K562 (cell line): ENCODE results near the gene ELP1. TPM values are rescaled to one million over a fixed set of nuclear protein-coding genes. Genes with fewer than 3 reads are reported as not detected.

ENCODE experiments used
- ATAC-seq: fragments of 200-7000 bp; cut with Tn5 transposase; 3 replicates; pipeline ENCODE4 v1.9.1; 2020; ENCODE audit warnings: moderate library complexity
- BruUV-seq: library from RNA; stranded (reverse); fragments of 400-500 nt; replicated peaks from 2 replicates; lab custom pipeline; 2021; lab: Mats Ljungman, UMichigan
- CTCF ChIA-PET: fragments of 300-600 bp; formaldehyde crosslinking; extraction: SDS; loops from one replicate; lab custom pipeline; 2021; ENCODE audit warnings: low intra/inter-chr PET ratio; lab: Yijun Ruan, JAX
- POLR2A ChIA-PET: fragments of 300-600, 350-650 bp; sonication (Branson Sonifier 250); formaldehyde crosslinking; extraction: SDS; loops from one replicate; lab custom pipeline; 2021; ENCODE audit warnings: antibody characterized with exemption, inconsistent platforms; lab: Yijun Ruan, JAX
- DNase-seq, 4 experiments: peaks; one replicate each; pipeline versions ENCODE4 v3.0.0 to v3.0.0-alpha.2; 2011 to 2018; ENCODE audit warnings: low spot score in 3 of 4, mixed read lengths in 3 of 4; ENCODE audit errors: extremely low read depth in 1 of 4
- FAIRE-seq: peaks from 2 replicates; lab custom pipeline; 2011; peaks lifted over from hg19 to GRCh38; lab: Jason Lieb, UNC
- H2AFZ ChIP-seq: 2 replicates; pipeline ENCODE4 v1.6.0; 2011; ENCODE audit warnings: low read depth, low read length, control low read depth, inconsistent platforms
- H3K27ac ChIP-seq: fragments of 200-600 bp; 3 replicates; pipeline ENCODE4 v1.8.0; 2011; ENCODE audit warnings: low read depth, mild to moderate bottlenecking, control low read depth, inconsistent platforms, low read length, moderate library complexity, mixed read lengths; ENCODE audit errors: extremely low read depth
- H3K27me3 ChIP-seq, 2 experiments: fragments of 300-600 bp in 1 of 2; 2 replicates in 1 of 2; 3 replicates in 1 of 2; pipeline versions ENCODE4 v1.6.0 to v1.8.0; 2011; ENCODE audit warnings: inconsistent platforms in 2 of 2, low read length in 2 of 2, mild to moderate bottlenecking in 1 of 2, mixed read lengths in 1 of 2, moderate library complexity in 1 of 2; ENCODE audit not compliant: control insufficient read depth in 2 of 2, insufficient read depth in 2 of 2
- H3K36me3 ChIP-seq: fragments of 300-600 bp; 3 replicates; pipeline ENCODE4 v1.8.0; 2011; ENCODE audit warnings: mild to moderate bottlenecking, low read length, inconsistent platforms; ENCODE audit not compliant: control insufficient read depth, insufficient read depth
- H3K4me1 ChIP-seq, 2 experiments: fragments of 200-600 bp in 1 of 2; replicated peaks in 1 of 2; 2 replicates in 1 of 2; 3 replicates in 1 of 2; pipeline versions ENCODE4 v1.5.1 to v1.8.0; 2011; ENCODE audit warnings: inconsistent platforms in 2 of 2, low read length in 2 of 2, mild to moderate bottlenecking in 1 of 2, mixed read lengths in 1 of 2, moderate library complexity in 1 of 2; ENCODE audit not compliant: control insufficient read depth in 2 of 2, insufficient read depth in 2 of 2
- H3K4me2 ChIP-seq: 2 replicates; pipeline ENCODE4 v1.6.1; 2011; ENCODE audit warnings: low read length, control low read depth, inconsistent platforms, mixed read lengths; ENCODE audit not compliant: insufficient read depth
- H3K4me3 ChIP-seq: fragments of 200-600 bp; sonication (generic), shearing (Covaris generic); 2 replicates; pipeline ENCODE4 v1.5.1; 2016; ENCODE audit warnings: control low read depth, inconsistent platforms
- H3K79me2 ChIP-seq: fragments of 200-600 bp; 3 replicates; pipeline ENCODE4 v1.8.0; 2011; ENCODE audit warnings: low read length, inconsistent platforms; ENCODE audit not compliant: control insufficient read depth, insufficient read depth
- H3K9ac ChIP-seq, 2 experiments: 2 replicates each; pipeline versions ENCODE4 v1.6.0 to v1.6.1; 2011; ENCODE audit warnings: low read depth in 2 of 2, low read length in 2 of 2, control low read depth in 1 of 2, inconsistent platforms in 1 of 2, mild to moderate bottlenecking in 1 of 2, mixed read lengths in 1 of 2; ENCODE audit not compliant: insufficient read depth in 1 of 2
- H3K9me1 ChIP-seq: one replicate; pipeline ENCODE4 v1.6.0; 2011; ENCODE audit warnings: inconsistent platforms, mild to moderate bottlenecking, low read length, moderate library complexity; ENCODE audit not compliant: control insufficient read depth, insufficient read depth
- H3K9me3 ChIP-seq: replicated peaks from 2 replicates; pipeline ENCODE4 v1.5.1; 2011; ENCODE audit warnings: low read depth, low read length, inconsistent platforms; ENCODE audit not compliant: control insufficient read depth, insufficient read depth
- H4K20me1 ChIP-seq: replicated peaks from 2 replicates; pipeline ENCODE4 v1.6.1; 2011; ENCODE audit warnings: low read length, inconsistent platforms, mixed read lengths; ENCODE audit not compliant: control insufficient read depth, insufficient read depth
- CCNT2 ChIP-seq: IDR thresholded peaks from 2 replicates; pipeline ENCODE4 v1.6.1; 2011; ENCODE audit warnings: borderline replicate concordance, low read depth, mild to moderate bottlenecking, moderate library complexity, mixed read lengths, low read length; ENCODE audit not compliant: insufficient read length; ENCODE audit errors: extremely low read depth
- CSDE1 ChIP-seq, 2 experiments: fragments of 450-650 bp; IDR thresholded peaks; 2 replicates each; pipeline ENCODE4 v1.6.1; 2016; ENCODE audit warnings: mild to moderate bottlenecking in 1 of 2
- HIVEP1 ChIP-seq: fragments of 250-450 bp; sonication (Bioruptor Pico); IDR thresholded peaks from 2 replicates; pipeline ENCODE4 v1.4.0; 2020; ENCODE audit warnings: mild to moderate bottlenecking
- KDM4B ChIP-seq, 2 experiments: fragments of 450-650 bp in 1 of 2; sonication (generic) in 1 of 2; IDR thresholded peaks; 2 replicates each; pipeline ENCODE4 v1.6.1; 2016 to 2017; ENCODE audit warnings: borderline replicate concordance in 2 of 2, antibody characterized with exemption in 1 of 2, low read depth in 1 of 2, mild to moderate bottlenecking in 1 of 2
- LARP7 ChIP-seq: fragments of 450-650 bp; IDR thresholded peaks from 2 replicates; pipeline ENCODE4 v1.6.1; 2016
- MECOM ChIP-seq: fragments of 250-450 bp; sonication (Bioruptor Pico); IDR thresholded peaks from 2 replicates; pipeline ENCODE4 v1.8.0; 2022; ENCODE audit warnings: inconsistent platforms
- MTA2 ChIP-seq: fragments of 450-650 bp; IDR thresholded peaks from 2 replicates; pipeline ENCODE4 v1.6.1; 2016; ENCODE audit warnings: low read depth
- NFXL1 ChIP-seq: fragments of 450-650 bp; formaldehyde crosslinking; IDR thresholded peaks from 2 replicates; pipeline ENCODE4 v1.4.0; 2021; ENCODE audit warnings: mild to moderate bottlenecking
- NR3C1 ChIP-seq: sonication (generic); formaldehyde crosslinking; IDR thresholded peaks from 2 replicates; pipeline ENCODE4 v1.8.1; 2022; ENCODE audit warnings: missing genetic modification reagents
- SRSF1 ChIP-seq: fragments of 200-400 bp; formaldehyde crosslinking; IDR thresholded peaks from 2 replicates; pipeline ENCODE4 v1.6.1; 2017; ENCODE audit warnings: mild to moderate bottlenecking, low read depth, low read length, moderate library complexity
- SRSF7 ChIP-seq: fragments of 200-400 bp; formaldehyde crosslinking; optimal IDR thresholded peaks from 2 replicates; pipeline ENCODE3; 2017; ENCODE audit warnings: mild to moderate bottlenecking, low read depth, low read length
- ZFP36 ChIP-seq: fragments of 150-350 bp; IDR thresholded peaks from 2 replicates; pipeline ENCODE4 v1.6.1; 2018; ENCODE audit warnings: low read length, low read depth; ENCODE audit not compliant: partially characterized antibody
- ZNF133 ChIP-seq: fragments of 250-450 bp; sonication (Bioruptor Pico); IDR thresholded peaks from 2 replicates; pipeline ENCODE4 v1.4.0; 2020; ENCODE audit warnings: mild to moderate bottlenecking
- ZNF175 ChIP-seq: fragments of 200-800 bp; sonication (Bioruptor generic); IDR thresholded peaks from 2 replicates; pipeline ENCODE4 v1.6.1; 2016; ENCODE audit warnings: low read depth, mild to moderate bottlenecking, missing genetic modification characterization, missing compliant biosample characterization
- ZNF23 ChIP-seq: fragments of 250-450 bp; sonication (Bioruptor Pico); IDR thresholded peaks from 2 replicates; pipeline ENCODE4 v1.4.0; 2020; ENCODE audit warnings: mild to moderate bottlenecking
- WGBS: fragments of 100-300 bp; shearing (Covaris generic); methylation state at CpG from one replicate; pipeline ENCODE4 v1.1.6; 2016; ENCODE audit warnings: low coverage, mixed read lengths; ENCODE audit not compliant: insufficient coverage; ENCODE audit errors: missing lambda C conversion rate; 5-methylcytosine and 5-hydroxymethylcytosine counted together
- in situ Hi-C: fragments of 300-500 bp; cut with MboI; formaldehyde crosslinking; loops from 4 replicates; pipeline ENCODE4 v1.15.0; 2018; ENCODE audit warnings: inconsistent platforms, mixed read lengths
- intact Hi-C: fragments of 100-400 bp; cut with micrococcal nuclease; formaldehyde crosslinking; loops from 2 replicates; pipeline ENCODE4 v1.14.2; 2022
- polyA plus RNA-seq, 8 experiments: library from polyadenylated mRNA; depleted of rRNA in 4 of 8; stranded (reverse) in 5 of 8; unstranded in 3 of 8; fragments of >200 nt; fragmentation: Nextera tagmentation in 2 of 8; fragmentation: Illumina TruSeq in 1 of 8; extraction: Ambion mirVana in 2 of 8; extraction: Trizol in 1 of 8; gene quantifications; 2 replicates each; pipeline versions ENCODE4 v1.2.1 to v1.2.3, GENCODE V29; 2011 to 2014; ENCODE audit warnings: inconsistent platforms in 1 of 8, missing spikeins in 1 of 8
- total RNA-seq, 7 experiments: library from RNA; depleted of rRNA in 6 of 7; stranded (reverse); fragments of >200 nt in 6 of 7; fragmentation: Illumina TruSeq in 2 of 7; extraction: Trizol in 2 of 7; gene quantifications; 2 replicates each; pipeline versions ENCODE4 v1.2.1 to v1.2.3, GENCODE V29; 2011 to 2021; ENCODE audit warnings: low replicate concordance in 1 of 7
- TF ChIP-seq, protein P1 (sequence below): fragments of 450-650 bp; formaldehyde crosslinking; IDR thresholded peaks from 2 replicates; pipeline ENCODE4 v1.4.0; 2022; ENCODE audit warnings: missing genetic modification characterization
- TF ChIP-seq, protein P2 (sequence below): sonication (generic); formaldehyde crosslinking; IDR thresholded peaks from 2 replicates; pipeline ENCODE4 v1.8.0; 2022; ENCODE audit warnings: mild to moderate bottlenecking, missing genetic modification reagents
- TF ChIP-seq, protein P3 (sequence below): fragments of 250-450 bp; sonication (Bioruptor Pico); IDR thresholded peaks from 2 replicates; pipeline ENCODE4 v1.5.0; 2021; ENCODE audit warnings: mild to moderate bottlenecking, moderate library complexity

ELP1 gene
- total and polyA plus RNA-seq, 9 of the 15 experiments (the other 6 are each of a cell fraction or from before 2014, with no cell fraction given) = 17.0 to 48.6 (median 39.7) TPM

DNA sequence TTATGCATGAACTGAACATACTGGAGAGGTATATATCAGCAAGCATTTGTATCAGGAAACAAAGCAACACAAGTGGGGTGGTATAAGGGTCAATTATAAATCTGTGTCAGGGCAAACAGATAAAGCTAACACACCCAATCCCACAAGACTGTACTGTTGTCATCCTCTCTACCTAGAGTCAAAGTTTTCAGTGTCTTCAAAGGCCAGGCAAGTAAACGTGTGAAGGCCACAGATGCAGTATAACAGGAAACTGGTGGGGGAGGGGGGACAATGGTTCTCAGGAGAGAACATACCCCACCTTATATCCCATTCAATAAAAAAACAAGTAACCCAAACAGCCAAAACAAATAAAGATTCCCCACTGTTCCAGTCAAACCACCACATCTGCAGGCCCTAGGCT, 22.1 kb downstream of the ELP1 start (continued):
- TF ChIP-seq LARP7 = no peak

DNA sequence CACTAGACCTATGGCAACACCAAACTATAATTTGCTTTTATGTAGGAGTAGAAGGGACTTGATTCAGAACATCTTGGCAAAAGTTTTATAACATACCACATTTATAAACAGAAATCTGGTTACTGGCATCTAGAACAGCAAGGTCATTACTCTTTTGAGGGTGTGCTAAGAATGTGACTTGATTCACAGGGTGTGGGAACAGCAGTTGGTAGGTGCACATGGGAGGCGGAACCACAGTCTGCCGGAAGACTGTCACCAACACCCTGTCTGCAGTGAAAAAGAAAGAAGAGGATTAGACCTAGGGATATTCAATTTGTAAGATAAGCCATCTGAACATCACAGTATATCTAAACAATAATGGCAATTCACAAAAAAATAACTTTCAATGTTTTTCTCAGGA, 23.0 kb downstream of the ELP1 start:
- TF ChIP-seq, protein P1, sequence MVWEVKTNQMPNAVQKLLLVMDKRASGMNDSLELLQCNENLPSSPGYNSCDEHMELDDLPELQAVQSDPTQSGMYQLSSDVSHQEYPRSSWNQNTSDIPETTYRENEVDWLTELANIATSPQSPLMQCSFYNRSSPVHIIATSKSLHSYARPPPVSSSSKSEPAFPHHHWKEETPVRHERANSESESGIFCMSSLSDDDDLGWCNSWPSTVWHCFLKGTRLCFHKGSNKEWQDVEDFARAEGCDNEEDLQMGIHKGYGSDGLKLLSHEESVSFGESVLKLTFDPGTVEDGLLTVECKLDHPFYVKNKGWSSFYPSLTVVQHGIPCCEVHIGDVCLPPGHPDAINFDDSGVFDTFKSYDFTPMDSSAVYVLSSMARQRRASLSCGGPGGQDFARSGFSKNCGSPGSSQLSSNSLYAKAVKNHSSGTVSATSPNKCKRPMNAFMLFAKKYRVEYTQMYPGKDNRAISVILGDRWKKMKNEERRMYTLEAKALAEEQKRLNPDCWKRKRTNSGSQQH (CRISPR knock-in tag) = no peak
- TF ChIP-seq ZNF175 (CRISPR knock-in tag) (no peak), CSDE1 (IDR thresholded peaks at IDR 0.05) (no peak), CCNT2 (no peak), NFXL1 (CRISPR knock-in tag) (no peak), KDM4B (IDR thresholded peaks at IDR 0.05; ENCODE audit: borderline replicate concordance in 2 of 2, low read depth in 1 of 2) (no peak), MECOM (CRISPR knock-in tag) (no peak), HIVEP1 (CRISPR knock-in tag) (no peak), ZNF23 (CRISPR knock-in tag) (no peak), ZNF133 (CRISPR knock-in tag) (no peak), SRSF1 (no peak), NR3C1 (CRISPR knock-in tag) (no peak), ZFP36 (no peak), MTA2 (no peak), SRSF7 (no peak)
- TF ChIP-seq, protein P2, sequence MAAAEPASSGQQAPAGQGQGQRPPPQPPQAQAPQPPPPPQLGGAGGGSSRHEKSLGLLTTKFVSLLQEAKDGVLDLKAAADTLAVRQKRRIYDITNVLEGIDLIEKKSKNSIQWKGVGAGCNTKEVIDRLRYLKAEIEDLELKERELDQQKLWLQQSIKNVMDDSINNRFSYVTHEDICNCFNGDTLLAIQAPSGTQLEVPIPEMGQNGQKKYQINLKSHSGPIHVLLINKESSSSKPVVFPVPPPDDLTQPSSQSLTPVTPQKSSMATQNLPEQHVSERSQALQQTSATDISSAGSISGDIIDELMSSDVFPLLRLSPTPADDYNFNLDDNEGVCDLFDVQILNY (CRISPR knock-in tag) = no peak
- TF ChIP-seq, protein P3, sequence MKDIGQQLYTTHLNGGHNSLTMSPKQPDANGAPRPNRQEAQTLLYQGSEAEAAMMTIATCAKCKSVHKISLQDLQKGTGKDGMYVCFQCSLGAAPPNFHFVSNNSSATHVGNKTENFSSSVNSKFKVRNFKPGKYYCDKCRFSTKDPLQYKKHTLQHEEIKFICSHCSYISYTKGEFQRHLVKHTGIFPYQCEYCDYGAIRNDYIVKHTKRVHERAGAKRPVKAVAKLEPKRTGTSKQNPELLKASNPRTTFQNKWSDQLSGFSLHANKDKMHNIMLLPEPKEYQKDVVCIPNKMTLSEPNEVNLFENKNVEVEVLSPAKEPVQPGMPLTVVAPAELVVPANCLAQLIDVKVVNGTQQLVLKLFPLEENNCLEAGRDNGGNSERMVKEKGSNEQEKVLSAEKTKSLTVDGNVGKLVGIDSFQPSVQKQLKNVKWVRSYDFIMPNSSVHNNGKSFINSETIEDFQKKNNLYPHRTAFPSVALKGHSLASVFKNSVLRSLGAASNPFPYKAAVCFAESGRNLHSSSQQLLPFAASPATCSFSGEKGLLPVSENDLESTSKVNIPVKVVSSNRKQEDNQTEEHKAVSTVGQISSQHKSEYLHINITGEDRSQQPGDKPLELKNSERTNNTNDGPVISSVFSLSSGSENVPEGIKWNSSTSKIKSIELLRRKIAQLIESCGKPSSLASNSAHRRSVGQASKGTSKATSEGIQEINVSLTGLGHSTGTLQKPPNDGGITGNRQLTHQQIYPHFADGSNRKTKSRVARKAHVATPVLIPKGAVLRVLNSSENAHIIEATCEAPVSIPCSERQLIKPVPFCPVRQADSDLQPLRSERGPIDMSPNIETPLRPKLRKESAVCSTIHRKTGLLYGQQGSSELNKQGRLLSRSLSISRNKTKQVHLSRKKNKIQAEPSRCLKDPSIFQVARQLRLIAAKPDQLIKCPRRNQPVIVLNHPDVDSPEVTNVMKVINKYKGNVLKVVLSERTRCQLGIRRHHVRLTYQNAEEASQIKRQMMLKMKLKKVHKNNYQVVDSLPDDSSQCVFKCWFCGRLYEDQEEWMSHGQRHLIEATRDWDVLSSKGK (CRISPR knock-in tag) = no peak
- POLR2A ChIA-PET = no interaction called here
- Histone ChIP-seq H3K79me2 (no peaks in the 10 kb centered on the region), H3K27me3 (no peaks in the 10 kb centered on the region), H3K9ac (no peak overlapping the region), H3K4me2 (no peak overlapping the region), H3K27ac (no peak overlapping the region), H3K36me3 (peaks cover 79% of the 10 kb centered on the region), H3K4me3 (no peak overlapping the region), H3K9me1 (no peaks in the 10 kb centered on the region), H3K9me3 (no peaks in the 10 kb centered on the region), H2AFZ (no peak overlapping the region), H4K20me1 (no peaks in the 10 kb centered on the region), H3K4me1 (no peaks in the 10 kb centered on the region)
- FAIRE-seq (no peak), DNase-seq (no peak), ATAC-seq (no peak)
- BruUV-seq = no TSS peak
- CTCF ChIA-PET = no interaction called here
- 96% methylated on average over 2 of the region's 2 CpGs for WGBS
- intact Hi-C loops = no loop called here
- in situ Hi-C loops = no loop called here
